H1 (cell line): ENCODE data around the gene MBD5. TPM values are rescaled to one million over a fixed set of nuclear protein-coding genes. Genes with fewer than 3 reads are reported as not detected.

ENCODE experiments used
- ASH2L ChIP-seq: fragments of 200-600, 300-600 bp; sonication (generic); IDR thresholded peaks from one replicate; pipeline ENCODE4 v1.7.1; 2017; ENCODE audit warnings: low read length
- CEBPB ChIP-seq: IDR thresholded peaks from 2 replicates; pipeline ENCODE4 v1.6.1; 2012; ENCODE audit warnings: low read depth, low read length
- CHD2 ChIP-seq: IDR thresholded peaks from 2 replicates; pipeline ENCODE4 v1.6.1; 2012; ENCODE audit warnings: low read length, improper control_type of control experiment
- CHD7 ChIP-seq: fragments of 300-600 bp; sonication (generic); IDR thresholded peaks from 2 replicates; pipeline ENCODE4 v1.7.1; 2012; ENCODE audit warnings: low read length, moderate library complexity, mild to moderate bottlenecking, inconsistent platforms; ENCODE audit not compliant: insufficient replicate concordance
- SIN3A ChIP-seq, 2 experiments: IDR thresholded peaks in 1 of 2; conservative IDR thresholded peaks in 1 of 2; 2 replicates each; pipeline ENCODE4 v1.6.1; 2011 to 2012; ENCODE audit warnings: low read length in 2 of 2, improper control_type of control experiment in 1 of 2, low read depth in 1 of 2, mild to moderate bottlenecking in 1 of 2
- TAF7 ChIP-seq: optimal IDR thresholded peaks from 2 replicates; pipeline ENCODE3; 2011; ENCODE audit warnings: low read depth, mild to moderate bottlenecking, inconsistent platforms, low read length, moderate library complexity, borderline replicate concordance
- TBP ChIP-seq: IDR thresholded peaks from 2 replicates; pipeline ENCODE4 v1.6.1; 2011; ENCODE audit warnings: low read depth, low read length, improper control_type of control experiment
- TEAD4 ChIP-seq: IDR thresholded peaks from 2 replicates; pipeline ENCODE4 v1.6.1; 2012; ENCODE audit warnings: low read depth, low read length, inconsistent platforms, mixed read lengths
- polyA plus RNA-seq, 7 experiments: library from polyadenylated mRNA; depleted of rRNA in 3 of 7; stranded (reverse) in 5 of 7; unstranded in 2 of 7; fragments of >200 nt in 5 of 7; fragments of 200-250 nt in 2 of 7; gene quantifications; 1 replicate in 5 of 7; 2 replicates in 1 of 7; 4 replicates in 1 of 7; pipeline versions ENCODE4 v1.2.1 to v1.2.3, GENCODE V29; 2011 to 2013; ENCODE audit warnings: missing spikeins in 2 of 7, mixed read lengths in 2 of 7
- total RNA-seq: library from RNA; stranded (reverse); fragmentation: NEBNext Ultra II Directional; extraction: Animal tissue kit (Norgen Biotek cat#: 25700); gene quantifications from 2 replicates; pipeline ENCODE4 v1.2.1, GENCODE V29; 2021

The MBD5 gene
- total and polyA plus RNA-seq, 2 of the 8 experiments (the other 6 are each of a cell fraction or from before 2014, with no cell fraction given), result 9.7 to 29.4 TPM

GRCh38 chr2:148231858-148232257, 211.0 kb downstream of the MBD5 start (continued):
- no peak for TF ChIP-seq CHD7
- no peak for TF ChIP-seq CEBPB
- no peak for TF ChIP-seq SIN3A (conservative IDR thresholded peaks at IDR 0.05 in 1 of 2, IDR thresholded peaks at IDR 0.05 in 1 of 2; ENCODE audit: low read depth in 1 of 2, low read length in 2 of 2)
- TF ChIP-seq CHD2, result no peak
- TF ChIP-seq ASH2L, result no peak
- no peak for TF ChIP-seq TEAD4
- TF ChIP-seq TAF7, result no peak
- no peak for TF ChIP-seq TBP
- TF ChIP-seq, all 59 proteins: peak for 0
